H9 (cell line): Measurements from ENCODE around the gene SLC4A2. TPM values are rescaled to one million over a fixed set of nuclear protein-coding genes. Genes with fewer than 3 reads are reported as not detected.

Source experiments
- DNase-seq: peaks from one replicate; pipeline ENCODE4 v3.0.0-alpha.2; 2017
- H2AFZ ChIP-seq: one replicate; pipeline ENCODE4 v1.6.1; 2013; ENCODE audit warnings: mild to moderate bottlenecking, low read length, control low read depth, moderate library complexity
- H2AK5ac ChIP-seq: 2 replicates; pipeline ENCODE4 v1.6.1; 2013; ENCODE audit warnings: low read length, control low read depth, mixed read lengths; ENCODE audit not compliant: insufficient read length
- H2BK120ac ChIP-seq: one replicate; pipeline ENCODE4 v1.6.1; 2013; ENCODE audit warnings: low read depth, mild to moderate bottlenecking, low read length, control low read depth, inconsistent platforms; ENCODE audit not compliant: poor library complexity, severe bottlenecking
- H2BK12ac ChIP-seq: 2 replicates; pipeline ENCODE4 v1.6.1; 2013; ENCODE audit warnings: low read length, control low read depth, mixed read lengths, low read depth; ENCODE audit not compliant: insufficient read length
- H2BK15ac ChIP-seq: 2 replicates; pipeline ENCODE4 v1.6.1; 2013; ENCODE audit warnings: low read depth, low read length, control low read depth
- H2BK20ac ChIP-seq: one replicate; pipeline ENCODE4 v1.6.1; 2013; ENCODE audit warnings: low read depth, mild to moderate bottlenecking, low read length, control low read depth, inconsistent platforms; ENCODE audit not compliant: poor library complexity, severe bottlenecking
- H2BK5ac ChIP-seq: 2 replicates; pipeline ENCODE4 v1.6.1; 2013; ENCODE audit warnings: low read length, control low read depth, mixed read lengths; ENCODE audit not compliant: insufficient read length
- H3K14ac ChIP-seq: 2 replicates; pipeline ENCODE4 v1.6.1; 2013; ENCODE audit warnings: low read length, control low read depth; ENCODE audit not compliant: insufficient read depth
- H3K18ac ChIP-seq: 2 replicates; pipeline ENCODE4 v1.6.1; 2013; ENCODE audit warnings: low read depth, mild to moderate bottlenecking, mixed read lengths, low read length, control low read depth; ENCODE audit not compliant: insufficient read length
- H3K23ac ChIP-seq: 2 replicates; pipeline ENCODE4 v1.6.1; 2013; ENCODE audit warnings: low read length, control low read depth, mixed read lengths, low read depth; ENCODE audit not compliant: insufficient read length
- H3K23me2 ChIP-seq: 2 replicates; pipeline ENCODE4 v1.6.1; 2013; ENCODE audit warnings: low read depth, mild to moderate bottlenecking, mixed read lengths, low read length, control low read depth; ENCODE audit not compliant: insufficient read length, poor library complexity, severe bottlenecking
- H3K27ac ChIP-seq: 2 replicates; pipeline ENCODE4 v1.5.1; 2013; ENCODE audit warnings: low read length, control low read depth, mixed read lengths, low read depth; ENCODE audit not compliant: insufficient read length
- H3K27me3 ChIP-seq: 2 replicates; pipeline ENCODE4 v1.6.1; 2013; ENCODE audit warnings: low read length, control low read depth, inconsistent platforms; ENCODE audit not compliant: insufficient read depth
- H3K4ac ChIP-seq: 2 replicates; pipeline ENCODE4 v1.6.1; 2013; ENCODE audit warnings: low read depth, mild to moderate bottlenecking, control low read depth, inconsistent platforms, low read length, moderate library complexity
- H3K4me1 ChIP-seq: 2 replicates; pipeline ENCODE4 v1.6.1; 2013; ENCODE audit warnings: low read length, control low read depth, inconsistent platforms; ENCODE audit not compliant: insufficient read depth
- H3K4me2 ChIP-seq: 2 replicates; pipeline ENCODE4 v1.6.1; 2013; ENCODE audit warnings: low read length, control low read depth, mixed read lengths; ENCODE audit not compliant: insufficient read length, insufficient read depth
- H3K56ac ChIP-seq: 2 replicates; pipeline ENCODE4 v1.6.1; 2013; ENCODE audit warnings: low read depth, mild to moderate bottlenecking, mixed read lengths, low read length, control low read depth; ENCODE audit not compliant: insufficient read length
- H3K79me1 ChIP-seq: 2 replicates; pipeline ENCODE4 v1.6.1; 2013; ENCODE audit warnings: low read depth, mild to moderate bottlenecking, moderate library complexity, low read length, control low read depth, inconsistent platforms; ENCODE audit not compliant: insufficient read depth, poor library complexity, severe bottlenecking
- H3K79me2 ChIP-seq: 2 replicates; pipeline ENCODE4 v1.6.1; 2013; ENCODE audit warnings: low read length, control low read depth, inconsistent platforms; ENCODE audit not compliant: insufficient read depth
- H3K9ac ChIP-seq: 2 replicates; pipeline ENCODE4 v1.6.1; 2013; ENCODE audit warnings: low read length, control low read depth, mixed read lengths; ENCODE audit not compliant: insufficient read length; ENCODE audit errors: extremely low read depth
- H3K9me3 ChIP-seq: one replicate; pipeline ENCODE4 v1.6.1; 2013; ENCODE audit warnings: low read depth, low read length, inconsistent platforms; ENCODE audit not compliant: control insufficient read depth
- H3T11ph ChIP-seq: one replicate; pipeline ENCODE4 v1.6.1; 2013; ENCODE audit warnings: mild to moderate bottlenecking, low read length, control low read depth, inconsistent platforms
- H4K20me1 ChIP-seq: one replicate; pipeline ENCODE4 v1.6.1; 2013; ENCODE audit not compliant: control insufficient read depth, insufficient read length, insufficient read depth
- H4K5ac ChIP-seq: 2 replicates; pipeline ENCODE4 v1.6.1; 2013; ENCODE audit warnings: low read depth, mild to moderate bottlenecking, mixed read lengths, low read length, control low read depth; ENCODE audit not compliant: insufficient read length
- H4K8ac ChIP-seq: replicated peaks from 2 replicates; pipeline ENCODE4 v1.6.1; 2013; ENCODE audit warnings: low read length, control low read depth, mixed read lengths, low read depth; ENCODE audit not compliant: insufficient read length
- H4K91ac ChIP-seq: 2 replicates; pipeline ENCODE4 v1.6.1; 2013; ENCODE audit warnings: low read depth, mild to moderate bottlenecking, moderate library complexity, mixed read lengths, low read length, control low read depth; ENCODE audit not compliant: insufficient read length
- H3K27ac Mint-ChIP-seq, 3 experiments: 2 replicates in 2 of 3; 3 replicates in 1 of 3; pipeline ENCODE4 v1.8.0; 2020 to 2021; ENCODE audit warnings: mixed read lengths in 3 of 3, mild to moderate bottlenecking in 1 of 3, moderate library complexity in 1 of 3
- H3K27me3 Mint-ChIP-seq: 2 replicates; pipeline ENCODE4 v1.8.0; 2021; ENCODE audit warnings: low read depth, mild to moderate bottlenecking, moderate library complexity, mixed read lengths
- H3K36me3 Mint-ChIP-seq, 3 experiments: 2 replicates in 2 of 3; 3 replicates in 1 of 3; pipeline ENCODE4 v1.8.0; 2020 to 2021; ENCODE audit warnings: low read depth in 3 of 3, mixed read lengths in 3 of 3; ENCODE audit not compliant: insufficient read depth in 1 of 3
- H3K4me1 Mint-ChIP-seq, 2 experiments: 2 replicates each; pipeline ENCODE4 v1.8.0; 2020; ENCODE audit warnings: mixed read lengths in 2 of 2
- H3K4me3 Mint-ChIP-seq, 2 experiments: 2 replicates in 1 of 2; 3 replicates in 1 of 2; pipeline ENCODE4 v1.8.0; 2020 to 2021; ENCODE audit warnings: mild to moderate bottlenecking in 2 of 2, mixed read lengths in 2 of 2, moderate library complexity in 1 of 2
- H3K9me3 Mint-ChIP-seq, 2 experiments: 2 replicates in 1 of 2; 3 replicates in 1 of 2; pipeline ENCODE4 v1.8.0; 2020; ENCODE audit warnings: mild to moderate bottlenecking in 2 of 2, mixed read lengths in 2 of 2, moderate library complexity in 1 of 2
- WGBS: extraction: QIAGEN DNeasy Blood & Tissue Kit; methylation state at CpG from one replicate; pipeline ENCODE4 v1.1.7; 2013; ENCODE audit warnings: missing lambda C conversion rate, low lambda C conversion rate, mixed read lengths; ENCODE audit not compliant: insufficient read length; ENCODE audit errors: extremely low coverage; 5-methylcytosine and 5-hydroxymethylcytosine counted together
- total RNA-seq: library from RNA; stranded (reverse); gene quantifications from 2 replicates; pipeline ENCODE4 v1.2.1, GENCODE V29; 2021
- TF ChIP-seq, protein P1 (sequence below): fragments of 200-600 bp; sonication (generic); conservative IDR thresholded peaks from 3 replicates; pipeline ENCODE4 v1.8.0; 2021; ENCODE audit warnings: antibody characterized with exemption, mild to moderate bottlenecking

The SLC4A2 gene
- total RNA-seq, 1 experiment from 2014 or later, result 136 TPM

DNA sequence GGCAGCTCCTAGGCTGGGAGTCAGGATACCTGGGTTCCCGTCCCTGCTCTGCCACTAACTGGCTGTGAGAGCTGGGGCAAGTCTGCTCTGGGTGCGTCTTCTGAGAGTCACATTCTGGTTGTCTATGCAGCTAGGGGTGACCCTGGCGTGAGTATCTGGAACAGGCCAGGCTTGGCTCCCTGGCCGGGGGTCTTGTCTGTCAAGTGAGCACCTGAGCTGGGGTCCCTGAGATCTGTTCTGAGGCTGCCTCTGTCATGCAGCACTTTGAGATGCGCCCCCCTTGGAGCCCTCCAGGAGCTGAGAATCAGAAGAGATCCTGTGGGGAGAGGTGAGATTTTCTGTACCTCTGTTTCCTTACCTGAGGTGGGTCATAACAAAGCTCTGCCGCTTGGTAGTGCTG is 34.4 kb downstream of the SLC4A2 start:
- Histone ChIP-seq H2BK20ac (no peak overlapping the region), H3K23me2 (no peaks in the 10 kb centered on the region), H4K91ac (no peak overlapping the region), H3K4ac (no peak overlapping the region), H4K8ac (no peak overlapping the region), H3K4me2 (no peak overlapping the region), H3K79me1 (peaks cover 7% of the 10 kb centered on the region), H3T11ph (no peak overlapping the region), H3K9ac (no peak overlapping the region), H2BK15ac (no peak overlapping the region), H2BK5ac (no peak overlapping the region), H2AK5ac (no peak overlapping the region), H3K18ac (no peak overlapping the region), H3K23ac (no peak overlapping the region), H3K14ac (no peak overlapping the region), H3K4me1 (no peaks in the 10 kb centered on the region), H3K56ac (no peak overlapping the region), H4K5ac (no peak overlapping the region), H2BK120ac (no peak overlapping the region), H3K9me3 (no peaks in the 10 kb centered on the region), H3K27me3 (no peaks in the 10 kb centered on the region), H3K79me2 (peaks cover 27% of the 10 kb centered on the region), H3K27ac (no peak overlapping the region), H4K20me1 (no peaks in the 10 kb centered on the region), H2AFZ (no peak overlapping the region), H2BK12ac (no peak overlapping the region)
- Mint-ChIP-seq H3K36me3 (peaks cover 0 to 35% (median 10%) of the 10 kb centered on the region in 3 experiments; a peak in 5 of 7 replicates), H3K9me3 (no peaks in the 10 kb centered on the region), H3K27me3 (peaks cover 3% of the 10 kb centered on the region), H3K4me1 (peaks cover 25 to 29% of the 10 kb centered on the region in 2 experiments), H3K27ac (no peak overlapping the region), H3K4me3 (no peak overlapping the region)
- no peak for DNase-seq
- TF ChIP-seq, protein P1, sequence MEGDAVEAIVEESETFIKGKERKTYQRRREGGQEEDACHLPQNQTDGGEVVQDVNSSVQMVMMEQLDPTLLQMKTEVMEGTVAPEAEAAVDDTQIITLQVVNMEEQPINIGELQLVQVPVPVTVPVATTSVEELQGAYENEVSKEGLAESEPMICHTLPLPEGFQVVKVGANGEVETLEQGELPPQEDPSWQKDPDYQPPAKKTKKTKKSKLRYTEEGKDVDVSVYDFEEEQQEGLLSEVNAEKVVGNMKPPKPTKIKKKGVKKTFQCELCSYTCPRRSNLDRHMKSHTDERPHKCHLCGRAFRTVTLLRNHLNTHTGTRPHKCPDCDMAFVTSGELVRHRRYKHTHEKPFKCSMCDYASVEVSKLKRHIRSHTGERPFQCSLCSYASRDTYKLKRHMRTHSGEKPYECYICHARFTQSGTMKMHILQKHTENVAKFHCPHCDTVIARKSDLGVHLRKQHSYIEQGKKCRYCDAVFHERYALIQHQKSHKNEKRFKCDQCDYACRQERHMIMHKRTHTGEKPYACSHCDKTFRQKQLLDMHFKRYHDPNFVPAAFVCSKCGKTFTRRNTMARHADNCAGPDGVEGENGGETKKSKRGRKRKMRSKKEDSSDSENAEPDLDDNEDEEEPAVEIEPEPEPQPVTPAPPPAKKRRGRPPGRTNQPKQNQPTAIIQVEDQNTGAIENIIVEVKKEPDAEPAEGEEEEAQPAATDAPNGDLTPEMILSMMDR, result no peak
- WGBS, result no CpG with 5 or more reads among the region's 6 CpGs
